Stimulated activated CD4-positive, alpha-beta T cell treated with anti-CD3 and anti-CD28 coated beads, Interleukin-15, amount 100 ng/mL, for 1 hour (primary cell): ENCODE measurements around the gene CLPTM1L.
"Not testable (repeated sequence)": the region's sequence is repeated elsewhere in the genome, so short reads cannot be mapped to it uniquely, and the experiment has no call there.

Experiments
- DNase-seq, 2 donors: peaks; one replicate each; pipeline ENCODE4 v3.0.0-alpha.2; 2020; ENCODE audit warnings: low read depth in 1 of 2, low spot score in 1 of 2

The CLPTM1L gene

GRCh38 chr5:1360367-1360766, 15.5 kb upstream of the CLPTM1L start:
- DNase-seq, result not testable (repeated sequence)

- no peak for DNase-seq
Measured at GRCh38 chr5:1359713-1360112, 14.8 kb upstream of the CLPTM1L start.

- no peak for DNase-seq
Measured at GRCh38 chr5:1359031-1359645, 14.2 kb upstream of the CLPTM1L start.

GRCh38 chr5:1358726-1359025, 13.8 kb upstream of the CLPTM1L start:
- DNase-seq, result no peak

- DNase-seq, result no peak
Measured at GRCh38 chr5:1357946-1358725, 13.2 kb upstream of the CLPTM1L start.

- DNase-seq, result no peak
Measured at GRCh38 chr5:1356873-1357787, 12.2 kb upstream of the CLPTM1L start.

GRCh38 chr5:1354576-1354975, 9.7 kb upstream of the CLPTM1L start:
- DNase-seq, result no peak

- no peak for DNase-seq
Measured at GRCh38 chr5:1352231-1353219, 7.6 kb upstream of the CLPTM1L start.

- DNase-seq, result no peak
Measured at GRCh38 chr5:1351156-1351555, 6.3 kb upstream of the CLPTM1L start.

GRCh38 chr5:1349246-1349645, 4.3 kb upstream of the CLPTM1L start:
- no peak for DNase-seq

GRCh38 chr5:1348986-1349245, 4.0 kb upstream of the CLPTM1L start:
- DNase-seq, result no peak

GRCh38 chr5:1347571-1347970, 2.7 kb upstream of the CLPTM1L start:
- DNase-seq, result no peak

GRCh38 chr5:1346627-1347440, 1.9 kb upstream of the CLPTM1L start:
- DNase-seq, result no peak

GRCh38 chr5:1345876-1346626, 1.2 kb upstream of the CLPTM1L start:
- no peak for DNase-seq

GRCh38 chr5:1343931-1344901, 683 bp downstream of the CLPTM1L start:
- peak in 1 of 2 donors; percentile 16 for DNase-seq

- no peak for DNase-seq
Measured at GRCh38 chr5:1343315-1343751, 1.6 kb downstream of the CLPTM1L start.

GRCh38 chr5:1342711-1343110, 2.2 kb downstream of the CLPTM1L start:
- not testable (repeated sequence) for DNase-seq

- DNase-seq, result no peak
Measured at GRCh38 chr5:1342268-1342667, 2.6 kb downstream of the CLPTM1L start.
